Measurements from ENCODE around the gene ANO4. TPM values are rescaled to one million over a fixed set of nuclear protein-coding genes. Genes with fewer than 3 reads are reported as not detected.

ANO4 gene
- total RNA-seq, 1 experiment from 2014 or later, result 5.7 TPM

GRCh38 chr12:101172316-101172715 lies 377.7 kb downstream of the ANO4 start:
- no peak overlapping the region for H3K4me2 ChIP-seq (ENCODE audit: insufficient read depth, insufficient read length, low read length)
- no peak overlapping the region for H3K23ac ChIP-seq (ENCODE audit: insufficient read length, low read depth, low read length)
- no peak overlapping the region for H2AFZ ChIP-seq (ENCODE audit: low read length)
- no peaks in the 10 kb centered on the region for H4K20me1 ChIP-seq (ENCODE audit: control insufficient read depth, insufficient read depth, insufficient read length)
- H2BK15ac ChIP-seq (ENCODE audit: low read depth, low read length), result no peak overlapping the region
- no peaks in the 10 kb centered on the region for H3K23me2 ChIP-seq (ENCODE audit: insufficient read length, low read depth, low read length, poor library complexity, severe bottlenecking)
- H3K56ac ChIP-seq (ENCODE audit: insufficient read length, low read depth, low read length), result no peak overlapping the region
- no peak overlapping the region for H2BK20ac ChIP-seq (ENCODE audit: low read depth, low read length, poor library complexity, severe bottlenecking)
- no peak overlapping the region for H2BK120ac ChIP-seq (ENCODE audit: low read depth, low read length, poor library complexity, severe bottlenecking)
- no peak overlapping the region for H3T11ph ChIP-seq (ENCODE audit: low read length)
- no peak overlapping the region for H3K4ac ChIP-seq (ENCODE audit: low read depth, low read length)
- no peaks in the 10 kb centered on the region for H3K9me3 ChIP-seq (ENCODE audit: control insufficient read depth, low read depth, low read length)
- H3K27me3 Mint-ChIP-seq (ENCODE audit: low read depth), result no peaks in the 10 kb centered on the region
- no peaks in the 10 kb centered on the region; a peak in 2 of 7 replicates for H3K36me3 Mint-ChIP-seq (ENCODE audit: insufficient read depth in 1 of 3, low read depth in 3 of 3)
- no peaks in the 10 kb centered on the region for H3K27me3 ChIP-seq (ENCODE audit: insufficient read depth, low read length)
- no CpG with 5 or more reads among the region's 5 CpGs for WGBS (ENCODE audit: extremely low coverage, insufficient read length, low lambda C conversion rate)
- peak; percentile 79 for TF ChIP-seq CTCF (conservative IDR thresholded peaks at IDR 0.05)
- peak; percentile 86 for DNase-seq
- no peak overlapping the region for H3K9ac ChIP-seq (ENCODE audit: extremely low read depth, insufficient read length, low read length)
- H4K91ac ChIP-seq (ENCODE audit: insufficient read length, low read depth, low read length), result no peak overlapping the region
- no peaks in the 10 kb centered on the region for H3K79me1 ChIP-seq (ENCODE audit: insufficient read depth, low read depth, low read length, poor library complexity, severe bottlenecking)
- H3K4me1 ChIP-seq (ENCODE audit: insufficient read depth, low read length), result no peaks in the 10 kb centered on the region
- H3K14ac ChIP-seq (ENCODE audit: insufficient read depth, low read length), result no peak overlapping the region
- no peak overlapping the region for H2BK5ac ChIP-seq (ENCODE audit: insufficient read length, low read length)
- no peak overlapping the region for H3K4me3 Mint-ChIP-seq
- no peak overlapping the region for H2AK5ac ChIP-seq (ENCODE audit: insufficient read length, low read length)
- no peaks in the 10 kb centered on the region for H3K79me2 ChIP-seq (ENCODE audit: insufficient read depth, low read length)
- no peak overlapping the region for H2BK12ac ChIP-seq (ENCODE audit: insufficient read length, low read depth, low read length)
- H3K18ac ChIP-seq (ENCODE audit: insufficient read length, low read depth, low read length), result no peak overlapping the region
- H4K5ac ChIP-seq (ENCODE audit: insufficient read length, low read depth, low read length), result no peak overlapping the region
- no peak overlapping the region; a peak in 1 of 7 replicates for H3K27ac Mint-ChIP-seq
- no peak overlapping the region for H3K27ac ChIP-seq (ENCODE audit: insufficient read length, low read depth, low read length)
- no peaks in the 10 kb centered on the region; a peak in 1 of 4 replicates for H3K4me1 Mint-ChIP-seq
- no peak overlapping the region for H4K8ac ChIP-seq (replicated peaks; ENCODE audit: insufficient read length, low read depth, low read length)
- H3K9me3 Mint-ChIP-seq, result peaks cover 0 to 5% of the 10 kb centered on the region in 2 experiments; a peak in 2 of 5 replicates
